DMS153 treated with DMSO at 0.1 percent for 48 hours (cell line): ENCODE results near the gene IFIT2.
"Not testable (repeated sequence)": the region's sequence is repeated elsewhere in the genome, so short reads cannot be mapped to it uniquely, and the experiment has no call there.

Source experiments
- DNase-seq: peaks from one replicate; lab custom pipeline; 2025; ENCODE audit not compliant: unreplicated experiment; lab: John Stamatoyannopoulos, UW

Gene IFIT2

GRCh38 chr10:89301721-89302445, at the start of gene IFIT2:
TSS of gene IFIT2 (plus strand) at chr10:89302046. CDS start at chr10:89302124, 78 bp downstream.
- peak; percentile 51 for DNase-seq

- DNase-seq: no peak
These were observed 49.6 kb upstream of the IFIT2 start for GRCh38 chr10:89252225-89252585.

GRCh38 chr10:89255091-89255579, 46.7 kb upstream of the IFIT2 start:
- DNase-seq: not testable (repeated sequence)

GRCh38 chr10:89255793-89256192, 46.1 kb upstream of the IFIT2 start:
- no peak for DNase-seq

GRCh38 chr10:89256340-89256739, 45.5 kb upstream of the IFIT2 start:
- DNase-seq: no peak

- DNase-seq: no peak
These were observed 44.9 kb upstream of the IFIT2 start for GRCh38 chr10:89256962-89257361.

- DNase-seq: no peak
These were observed 44.3 kb upstream of the IFIT2 start for GRCh38 chr10:89257581-89257980.

- no peak for DNase-seq
These were observed 43.0 kb upstream of the IFIT2 start for GRCh38 chr10:89258881-89259280.

GRCh38 chr10:89262086-89263051, 39.5 kb upstream of the IFIT2 start:
- no peak for DNase-seq

- DNase-seq: no peak
These were observed 38.8 kb upstream of the IFIT2 start for GRCh38 chr10:89263091-89263490.

- DNase-seq: no peak
These were observed 38.3 kb upstream of the IFIT2 start for GRCh38 chr10:89263531-89263930.

GRCh38 chr10:89266721-89267453, 35.0 kb upstream of the IFIT2 start:
- DNase-seq: no peak

- no peak for DNase-seq
These were observed 32.3 kb upstream of the IFIT2 start for GRCh38 chr10:89269433-89270152.

- DNase-seq: no peak
These were observed 31.7 kb upstream of the IFIT2 start for GRCh38 chr10:89270153-89270483.

GRCh38 chr10:89271532-89271931, 30.3 kb upstream of the IFIT2 start:
- no peak for DNase-seq

- DNase-seq: no peak
These were observed 28.2 kb upstream of the IFIT2 start for GRCh38 chr10:89273680-89274079.

GRCh38 chr10:89274928-89275327, 26.9 kb upstream of the IFIT2 start:
- DNase-seq: no peak

- no peak for DNase-seq
These were observed 26.5 kb upstream of the IFIT2 start for GRCh38 chr10:89275383-89275782.

- no peak for DNase-seq
These were observed 23.8 kb upstream of the IFIT2 start for GRCh38 chr10:89278034-89278535.

GRCh38 chr10:89278900-89279392, 22.9 kb upstream of the IFIT2 start:
- no peak for DNase-seq
